HG03135 (cell line): ENCODE data around the gene NELL2.

Experiments used
- ATAC-seq: cut with Tn5 transposase; IDR thresholded peaks from one replicate; pipeline ENCODE4 v1.9.1; 2021; ENCODE audit warnings: mild to moderate bottlenecking, moderate library complexity; ENCODE audit not compliant: unreplicated experiment

Gene NELL2

GRCh38 chr12:44550377-44550776, 325.7 kb downstream of the NELL2 start:
- ATAC-seq: no peak

- ATAC-seq: no peak
These were observed 330.1 kb downstream of the NELL2 start for GRCh38 chr12:44546060-44546459.

DNA sequence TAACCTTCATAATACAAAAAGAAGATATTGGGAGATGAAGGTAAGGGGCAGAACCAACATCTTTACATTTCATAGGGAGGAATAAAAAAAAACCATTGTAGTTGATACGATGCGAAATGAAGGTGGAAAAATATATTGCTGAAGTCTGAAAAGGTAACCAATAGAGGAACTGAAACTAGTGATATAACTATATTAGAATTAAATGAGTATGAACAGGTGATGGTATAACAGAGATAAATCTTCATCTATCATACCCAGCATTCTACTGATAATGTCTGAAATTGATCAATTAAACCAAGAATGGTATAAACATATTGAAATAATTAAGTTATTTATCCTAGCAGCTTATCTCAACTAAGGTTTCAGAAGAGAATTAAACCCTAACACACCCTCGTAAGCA, 332.1 kb downstream of the NELL2 start:
- no peak for ATAC-seq

DNA sequence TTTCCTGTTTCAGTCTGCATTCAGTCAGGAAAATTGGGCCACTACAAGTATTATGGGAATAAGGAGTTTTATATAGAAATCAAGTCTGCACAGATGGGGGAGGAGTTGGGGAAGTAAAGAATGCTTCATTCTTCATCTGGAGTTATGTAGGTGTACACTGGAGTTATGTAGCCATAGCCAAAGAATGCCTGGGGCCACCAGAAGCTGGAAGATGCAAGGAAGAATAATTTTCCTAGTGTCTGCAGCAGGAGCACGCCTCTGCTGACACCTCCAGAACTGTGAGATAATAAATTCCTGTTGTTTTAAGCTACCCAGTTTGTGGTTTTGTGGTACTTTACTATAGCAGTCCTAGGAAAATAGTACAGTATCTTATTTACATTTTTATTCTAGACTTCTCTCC, 333.4 kb downstream of the NELL2 start:
- no peak for ATAC-seq

DNA sequence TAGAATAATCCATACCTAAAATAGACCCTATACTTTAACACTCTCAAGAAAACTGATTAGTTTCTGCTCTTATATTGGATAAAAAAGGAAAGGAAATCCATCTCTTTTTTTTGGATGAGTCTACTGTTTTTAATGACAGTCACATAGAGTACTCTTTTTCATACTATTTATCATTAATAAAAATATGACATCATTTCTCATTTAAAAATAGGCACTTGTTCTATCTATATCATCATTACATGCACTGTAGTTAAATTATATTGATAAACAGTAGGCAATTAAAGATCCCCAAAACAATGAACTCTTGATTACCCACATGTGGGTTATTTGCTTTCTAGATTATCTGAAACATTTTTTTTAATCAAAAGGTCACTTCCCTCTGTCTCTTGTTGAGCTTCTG, 338.8 kb downstream of the NELL2 start:
- ATAC-seq: no peak

- no peak for ATAC-seq
These were observed 343.2 kb downstream of the NELL2 start for GRCh38 chr12:44532940-44533339.

DNA sequence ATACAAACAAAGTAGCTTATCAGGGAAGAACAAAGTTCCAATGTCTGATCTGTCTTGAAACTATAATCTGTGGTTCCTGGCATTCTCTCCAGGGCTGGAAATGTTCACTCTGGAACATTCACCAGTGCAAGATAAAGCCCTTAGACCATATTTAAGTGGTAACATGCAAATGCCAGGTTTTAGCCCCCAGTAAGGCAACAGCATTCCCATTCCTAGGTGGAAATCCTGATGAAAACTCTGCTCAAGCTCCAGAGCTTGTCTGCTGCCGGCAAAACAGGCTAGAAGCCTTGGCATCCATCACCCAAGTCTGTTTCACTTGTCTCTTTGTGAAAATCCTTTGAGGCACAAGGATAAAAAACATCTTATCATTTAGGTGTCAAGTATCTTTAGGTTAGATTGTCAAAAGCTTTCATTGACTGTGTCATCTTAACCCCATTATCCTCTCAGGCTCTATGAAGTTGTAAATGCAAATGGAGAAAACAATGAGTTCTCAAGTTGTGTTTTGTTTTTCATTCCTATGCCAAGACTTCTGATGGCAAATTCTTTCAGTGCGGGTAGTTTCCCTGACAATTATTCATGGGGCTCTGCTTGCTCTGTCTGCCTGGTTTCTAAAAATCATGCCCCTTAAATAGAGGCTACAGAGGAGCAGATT, 344.7 kb downstream of the NELL2 start:
- no peak for ATAC-seq

DNA sequence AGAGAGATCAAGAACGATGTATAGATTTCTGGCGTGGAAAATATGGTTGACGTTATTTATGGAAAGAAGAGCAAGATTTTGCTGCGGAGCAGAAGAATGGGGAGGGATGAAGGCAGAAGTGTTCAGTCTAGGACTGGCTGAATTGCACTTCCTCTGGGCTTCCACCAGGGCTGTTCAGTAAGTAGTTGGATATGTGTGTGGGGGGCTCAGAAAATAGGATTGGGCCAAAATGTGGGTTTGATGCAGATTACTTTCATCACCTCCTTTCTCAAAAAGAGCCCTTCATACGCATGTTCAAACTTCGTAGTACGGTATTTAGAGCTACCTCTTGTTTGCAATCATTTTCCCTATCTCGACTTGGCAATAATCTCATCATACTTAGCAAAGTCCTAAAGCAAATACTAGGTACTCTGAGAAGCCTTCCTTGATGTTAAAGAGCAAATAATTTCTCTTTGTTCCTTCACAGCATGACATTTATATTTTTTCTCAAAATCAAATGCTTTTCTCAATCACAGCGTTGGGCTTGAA, 349.4 kb downstream of the NELL2 start:
- ATAC-seq: no peak

DNA sequence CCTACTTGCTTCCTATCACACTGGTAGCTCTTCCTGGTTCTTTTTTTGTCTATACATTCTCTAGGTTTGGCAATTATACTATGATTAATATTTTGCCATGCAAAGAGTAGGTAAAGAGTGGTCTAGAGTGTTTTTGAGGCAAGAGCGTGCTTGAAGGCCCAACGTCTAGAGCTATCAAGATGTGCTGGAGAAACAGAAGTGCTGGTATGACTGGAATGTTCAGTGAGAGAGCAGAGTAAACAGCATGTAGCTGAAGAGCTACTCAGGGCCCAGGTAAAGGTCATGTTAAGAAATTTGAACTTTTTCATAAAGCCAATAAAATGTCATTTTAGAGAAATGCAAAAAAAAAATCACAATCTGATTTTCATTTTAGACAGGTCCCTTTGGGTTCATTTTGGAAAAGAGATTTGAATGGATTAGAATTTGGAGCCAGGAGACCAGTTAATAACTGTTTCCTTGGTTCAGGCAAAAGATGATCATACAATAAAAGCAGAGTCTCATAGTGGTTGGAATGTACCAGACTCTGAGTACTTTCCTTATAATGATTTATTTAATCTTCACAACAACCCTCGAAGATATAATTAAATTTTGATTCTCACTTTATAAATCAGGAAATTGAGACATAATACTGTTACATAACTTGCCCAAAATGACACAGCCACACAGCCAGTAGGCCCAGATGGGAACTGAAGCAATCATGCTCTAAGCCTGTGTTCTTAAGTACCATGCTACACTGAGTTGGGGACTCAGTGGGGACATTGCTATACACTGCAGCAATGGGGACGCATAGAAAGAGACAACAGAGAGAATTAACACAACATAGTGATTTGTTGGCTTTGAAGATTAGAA, 350.1 kb downstream of the NELL2 start:
- ATAC-seq: no peak

- no peak for ATAC-seq
These were observed 352.3 kb downstream of the NELL2 start for GRCh38 chr12:44523828-44524227.

GRCh38 chr12:44521702-44522101, 354.4 kb downstream of the NELL2 start:
- no peak for ATAC-seq

- ATAC-seq: no peak
These were observed 356.2 kb downstream of the NELL2 start for GRCh38 chr12:44519931-44520330.

- ATAC-seq: no peak
These were observed 364.8 kb downstream of the NELL2 start for GRCh38 chr12:44511289-44511688.

DNA sequence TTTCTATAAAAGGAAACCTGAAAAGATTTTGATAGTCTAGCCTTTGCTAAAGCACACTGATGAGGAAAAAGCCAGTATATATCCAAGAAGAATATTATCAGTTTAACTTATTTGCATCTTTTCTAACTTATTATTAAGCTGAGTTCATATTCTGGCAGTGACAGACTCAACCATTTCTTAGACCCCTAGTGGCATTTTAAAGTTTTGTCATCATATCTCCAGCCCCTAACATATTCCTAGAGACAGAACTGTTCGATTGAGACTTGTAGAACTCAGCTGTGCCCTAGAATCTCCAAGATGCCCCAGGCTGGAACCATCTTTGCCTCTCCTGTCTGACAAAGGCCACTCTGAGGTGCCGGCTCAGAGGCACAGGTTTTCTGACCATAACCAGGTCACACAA, 365.6 kb downstream of the NELL2 start:
- ATAC-seq: no peak

GRCh38 chr12:44510076-44510475, 366.0 kb downstream of the NELL2 start:
- no peak for ATAC-seq

DNA sequence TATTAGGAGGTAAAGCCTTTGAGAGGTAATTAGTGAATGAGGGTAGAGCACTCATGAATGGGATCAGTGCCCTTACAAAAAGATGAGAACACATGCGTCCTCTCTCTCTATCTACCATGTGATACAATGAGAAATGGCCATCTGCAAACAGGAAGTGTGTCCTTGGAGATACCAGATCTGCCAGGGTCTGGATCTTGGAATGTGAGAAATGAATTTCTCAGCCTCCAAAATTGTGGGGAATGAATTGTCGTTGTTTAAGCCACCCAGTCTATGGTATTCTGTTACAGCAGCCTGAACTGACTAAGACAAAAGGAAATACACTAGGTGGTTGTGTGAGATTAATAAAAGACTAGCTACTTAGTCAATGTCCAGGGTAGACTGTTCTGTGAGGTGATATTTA, 366.6 kb downstream of the NELL2 start:
- no peak for ATAC-seq

DNA sequence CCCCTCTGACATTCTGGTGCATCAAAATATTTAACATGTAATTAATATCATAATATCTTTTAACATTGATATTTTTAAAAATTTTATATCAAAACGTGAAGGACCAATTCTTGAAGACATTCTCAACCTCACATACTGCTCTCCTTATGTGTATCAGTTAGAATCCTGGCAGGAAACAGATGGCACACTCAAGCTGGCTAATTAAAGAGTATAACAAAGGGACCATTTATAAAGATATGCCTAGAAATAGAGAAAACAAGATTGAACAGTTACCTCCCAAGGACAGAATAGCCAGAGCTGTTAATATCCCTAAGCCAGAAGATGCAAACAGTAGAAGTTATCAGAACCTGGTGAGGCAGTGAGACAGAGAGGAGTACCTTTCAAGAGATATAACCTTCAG, 368.7 kb downstream of the NELL2 start:
- no peak for ATAC-seq

DNA sequence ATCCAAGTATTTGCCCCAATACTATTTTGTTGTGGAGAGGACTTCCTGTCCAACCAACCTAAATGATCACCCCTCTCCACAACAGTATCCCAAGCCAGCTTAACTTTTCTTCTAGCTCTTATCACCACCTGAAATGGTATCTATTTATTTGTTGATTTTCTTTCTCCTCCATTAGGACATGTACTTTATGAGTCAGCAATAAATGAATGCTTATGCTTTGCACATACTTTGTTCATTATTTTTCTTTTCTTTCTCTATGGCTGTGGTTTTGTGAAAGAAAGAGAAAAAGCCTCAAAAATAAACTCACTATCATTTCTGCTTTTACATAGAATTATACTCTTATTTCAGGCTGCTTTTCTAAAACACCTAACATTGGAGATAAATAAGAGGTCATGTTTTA, 371.3 kb downstream of the NELL2 start:
- no peak for ATAC-seq

DNA sequence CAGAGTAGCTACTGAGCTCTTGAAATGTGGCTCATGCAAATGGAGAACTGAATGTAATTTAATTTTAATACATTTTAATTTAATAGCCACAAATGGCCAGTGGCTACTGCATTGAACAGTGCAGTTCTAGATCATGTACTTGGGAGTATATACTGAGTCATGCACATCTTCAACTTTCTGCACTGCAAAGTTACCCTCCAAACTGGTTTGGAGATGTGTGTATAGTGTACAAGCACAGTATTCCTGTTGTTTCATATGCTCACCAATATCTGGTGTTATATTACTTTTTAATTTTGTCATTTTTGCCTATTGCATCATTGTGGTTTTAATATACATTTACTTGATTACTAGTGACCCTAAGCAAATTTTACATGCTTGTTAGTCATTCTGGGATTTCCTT, 372.8 kb downstream of the NELL2 start:
- ATAC-seq: no peak

DNA sequence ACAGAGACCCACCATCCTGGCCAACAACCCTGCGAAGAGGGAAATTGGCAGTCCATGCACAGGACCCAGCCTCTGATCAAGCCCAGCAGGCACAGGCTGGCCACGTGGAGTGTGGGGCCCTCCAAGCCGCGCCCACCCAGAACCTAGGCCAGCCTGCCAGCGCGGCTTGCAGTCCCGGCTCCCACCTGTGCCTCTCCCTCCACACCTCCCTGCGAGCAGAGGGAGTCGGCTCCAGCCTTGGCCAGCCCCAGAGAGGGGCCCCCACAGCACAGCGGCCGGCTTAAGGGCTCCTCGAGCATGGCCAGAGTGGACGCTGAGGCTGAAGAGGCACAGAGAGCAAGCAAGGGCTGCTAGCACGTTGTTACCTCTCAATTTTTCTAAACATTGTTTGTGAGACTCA, 373.4 kb downstream of the NELL2 start:
- ATAC-seq: no peak

DNA sequence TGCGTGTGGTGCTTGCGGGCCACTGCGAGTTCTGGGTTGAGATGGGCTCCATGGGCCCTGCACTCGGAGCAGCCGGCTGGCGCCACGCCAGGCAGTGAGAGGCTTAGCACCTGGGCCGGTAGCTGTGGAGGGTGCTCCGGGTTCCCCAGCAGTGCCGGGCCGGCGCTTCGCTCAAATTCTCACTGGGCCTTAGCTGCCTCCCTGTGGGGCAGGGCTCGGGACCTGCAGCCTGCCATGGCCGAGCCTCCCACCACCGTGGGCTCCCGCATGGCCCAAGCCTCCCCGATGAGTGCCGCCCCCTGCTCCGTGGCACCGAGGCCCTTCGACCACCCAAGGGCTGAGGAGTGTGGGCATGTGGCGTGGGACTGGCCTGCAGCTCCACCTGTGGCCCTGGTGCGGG, 375.7 kb downstream of the NELL2 start:
- ATAC-seq: no peak

GRCh38 chr12:44497044-44497443, 379.1 kb downstream of the NELL2 start:
- ATAC-seq: no peak
